Stimulated activated CD8-positive, alpha-beta memory T cell treated with anti-CD3 and anti-CD28 coated beads, Interleukin-4, amount 100 ng/mL, for 1 hour (primary cell): ENCODE results near the gene RAB3B.

Experiments used
- DNase-seq, 2 donors: peaks; one replicate each; pipeline ENCODE4 v3.0.0-alpha.2; 2020; ENCODE audit warnings: low read depth in 2 of 2, low spot score in 1 of 2

Gene RAB3B

GRCh38 chr1:51957618-51958017 is 32.9 kb downstream of the RAB3B start:
- no peak for DNase-seq

GRCh38 chr1:51956528-51957509 is 33.7 kb downstream of the RAB3B start:
- DNase-seq: no peak

- DNase-seq: no peak
Observed at GRCh38 chr1:51955797-51956527, 34.5 kb downstream of the RAB3B start.

GRCh38 chr1:51954783-51955182 is 35.7 kb downstream of the RAB3B start:
- no peak for DNase-seq

GRCh38 chr1:51953079-51953478 is 37.4 kb downstream of the RAB3B start:
- DNase-seq: no peak

- DNase-seq: no peak
Observed at GRCh38 chr1:51952638-51953037, 37.9 kb downstream of the RAB3B start.

- DNase-seq: no peak
Observed at GRCh38 chr1:51950701-51951100, 39.8 kb downstream of the RAB3B start.

- no peak for DNase-seq
Observed at GRCh38 chr1:51949014-51949702, 41.3 kb downstream of the RAB3B start.

- no peak for DNase-seq
Observed at GRCh38 chr1:51948491-51948915, 42.0 kb downstream of the RAB3B start.

- no peak for DNase-seq
Observed at GRCh38 chr1:51946300-51946699, 44.2 kb downstream of the RAB3B start.

GRCh38 chr1:51945591-51945990 is 44.9 kb downstream of the RAB3B start:
- DNase-seq: no peak

GRCh38 chr1:51942281-51942680 is 48.2 kb downstream of the RAB3B start:
- no peak for DNase-seq

GRCh38 chr1:51941528-51941927 is 49.0 kb downstream of the RAB3B start:
- no peak for DNase-seq

GRCh38 chr1:51937112-51937511 is 53.4 kb downstream of the RAB3B start:
- DNase-seq: no peak

- DNase-seq: no peak
Observed at GRCh38 chr1:51936531-51936930, 54.0 kb downstream of the RAB3B start.

GRCh38 chr1:51933344-51933743 is 57.2 kb downstream of the RAB3B start:
- DNase-seq: no peak

GRCh38 chr1:51930329-51930728 is 60.2 kb downstream of the RAB3B start:
- no peak for DNase-seq

GRCh38 chr1:51928896-51929295 is 61.6 kb downstream of the RAB3B start:
- no peak for DNase-seq

GRCh38 chr1:51927029-51927428 is 63.5 kb downstream of the RAB3B start:
- DNase-seq: no peak

- no peak for DNase-seq
Observed at GRCh38 chr1:51926171-51926812, 64.2 kb downstream of the RAB3B start.

- DNase-seq: no peak
Observed at GRCh38 chr1:51924455-51924854, 66.0 kb downstream of the RAB3B start.
